GM21367 (cell line): ENCODE measurements around the gene MPV17L.
"Not testable (repeated sequence)": the region's sequence is repeated elsewhere in the genome, so short reads cannot be mapped to it uniquely, and the experiment has no call there.

Experiments
- ATAC-seq: cut with Tn5 transposase; IDR thresholded peaks from one replicate; pipeline ENCODE4 v1.9.1; 2021; ENCODE audit not compliant: unreplicated experiment

Gene MPV17L

GRCh38 chr16:15395631-15396508, at the start of gene MPV17L:
Gene MPV17L, plus strand, starts transcription at chr16:15395754. Its CDS starts 144 bp downstream, at chr16:15395898.
- not testable (repeated sequence) for ATAC-seq

DNA sequence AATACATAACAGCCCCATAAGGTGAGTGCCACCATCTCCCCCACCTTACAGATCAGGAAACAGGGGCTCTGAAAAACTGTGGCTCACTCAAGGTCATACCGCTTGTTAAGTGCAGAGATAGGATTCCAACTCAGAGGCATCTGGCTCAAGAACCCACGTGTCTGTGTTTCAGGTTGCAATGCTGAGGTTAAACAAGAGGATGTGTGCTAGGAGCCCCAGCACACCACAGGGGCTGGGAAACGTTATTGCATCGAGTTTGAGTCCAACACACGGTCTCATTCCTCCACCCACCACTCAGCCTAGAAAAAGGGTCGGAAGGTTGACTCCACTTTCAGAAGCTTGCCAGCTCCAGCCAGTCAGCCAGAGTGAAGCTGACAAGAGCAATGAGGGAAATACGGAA, 46.8 kb upstream of the MPV17L start:
- ATAC-seq = not testable (repeated sequence)

GRCh38 chr16:15351251-15351650, 44.3 kb upstream of the MPV17L start:
- ATAC-seq = not testable (repeated sequence)

GRCh38 chr16:15351745-15352144, 43.8 kb upstream of the MPV17L start:
- not testable (repeated sequence) for ATAC-seq

DNA sequence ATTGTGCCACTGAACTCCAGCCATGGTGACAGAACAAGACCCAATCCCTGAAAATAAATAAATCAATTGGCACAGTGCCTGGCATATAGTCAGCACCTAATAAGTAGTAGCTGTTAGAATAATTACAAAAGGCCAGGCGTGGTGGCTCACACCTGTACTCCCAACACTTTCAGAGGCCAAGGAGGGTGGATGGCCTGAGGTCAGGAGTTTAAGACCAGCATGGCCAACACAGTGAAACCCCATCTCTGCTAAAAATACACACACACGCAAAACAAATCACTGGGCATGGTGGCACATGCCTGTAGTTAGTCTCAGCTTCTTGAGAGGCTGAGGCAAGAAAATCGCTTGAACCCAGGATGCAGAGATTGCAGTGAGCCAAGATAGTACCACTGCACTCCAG, 42.7 kb upstream of the MPV17L start:
- not testable (repeated sequence) for ATAC-seq

- ATAC-seq = not testable (repeated sequence)
Observed at GRCh38 chr16:15354846-15355245, 40.7 kb upstream of the MPV17L start.

DNA sequence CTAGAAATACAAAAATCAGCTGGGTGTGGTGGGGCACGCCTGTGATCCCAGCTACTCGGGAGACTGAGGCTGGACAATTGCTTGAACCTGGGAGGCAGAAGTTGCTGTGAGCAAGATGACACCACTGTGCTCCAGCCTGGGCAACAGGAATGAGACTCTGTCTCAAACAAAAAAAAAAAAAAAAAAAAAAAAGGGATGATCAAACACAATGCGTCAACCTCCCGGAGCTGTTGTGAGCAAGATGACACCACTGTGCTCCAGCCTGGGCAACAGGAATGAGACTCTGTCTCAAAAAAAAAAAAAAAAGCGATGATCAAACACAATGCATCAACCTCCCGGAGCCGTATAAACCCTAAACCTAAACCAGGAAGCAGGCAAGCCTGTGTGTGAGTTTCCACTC, 38.1 kb upstream of the MPV17L start:
- not testable (repeated sequence) for ATAC-seq

DNA sequence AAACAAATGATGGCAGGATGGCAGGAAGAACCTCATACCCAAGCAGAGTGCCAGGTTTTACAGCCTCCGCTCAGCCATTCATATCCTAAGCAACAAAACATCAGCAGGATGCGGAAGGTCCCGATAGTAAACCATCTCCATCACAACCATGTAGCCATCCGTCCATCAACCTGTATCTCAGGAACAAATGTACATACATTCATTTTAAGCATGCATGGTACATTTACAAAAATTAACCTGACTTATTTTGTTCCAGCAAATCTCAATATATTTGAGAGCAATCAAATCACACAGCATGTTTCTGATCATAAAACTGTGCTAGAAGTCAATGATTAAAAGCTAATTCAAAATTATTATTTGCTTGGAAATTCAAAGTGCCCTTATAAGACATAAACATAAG, 17.4 kb upstream of the MPV17L start, which contains the start of gene NPIPA5:
Gene NPIPA5 (minus strand): TSS at position 101 of the 400 bp plus-strand sequence. CDS start 0 bp downstream, at position 101.
- ATAC-seq = not testable (repeated sequence)

- not testable (repeated sequence) for ATAC-seq
Observed at GRCh38 chr16:15382810-15383209, 12.7 kb upstream of the MPV17L start.

- not testable (repeated sequence) for ATAC-seq
Observed at GRCh38 chr16:15388060-15388459, 7.5 kb upstream of the MPV17L start.

DNA sequence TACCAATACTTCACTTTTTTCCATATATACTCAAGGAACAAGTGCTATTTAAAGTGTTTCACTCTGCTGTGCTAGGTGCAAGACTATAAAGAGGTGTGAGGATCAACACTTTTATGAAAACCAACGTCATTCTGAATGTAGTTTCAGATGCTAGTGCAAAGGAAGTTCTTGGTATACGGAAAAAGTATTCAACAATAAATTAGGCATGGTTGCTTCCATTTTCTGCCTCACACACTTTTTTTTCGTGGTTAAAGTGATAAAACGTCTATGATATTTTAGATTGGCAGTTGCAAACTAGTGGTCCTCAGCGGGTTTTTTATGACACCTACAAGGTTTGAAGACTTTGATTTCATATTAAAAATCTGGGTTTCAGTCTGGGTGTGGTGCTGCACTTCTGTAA, 5.6 kb upstream of the MPV17L start:
- not testable (repeated sequence) for ATAC-seq

GRCh38 chr16:15393025-15393424, 2.5 kb upstream of the MPV17L start:
- ATAC-seq = not testable (repeated sequence)

GRCh38 chr16:15396509-15396829, 915 bp downstream of the MPV17L start:
- ATAC-seq = not testable (repeated sequence)

DNA sequence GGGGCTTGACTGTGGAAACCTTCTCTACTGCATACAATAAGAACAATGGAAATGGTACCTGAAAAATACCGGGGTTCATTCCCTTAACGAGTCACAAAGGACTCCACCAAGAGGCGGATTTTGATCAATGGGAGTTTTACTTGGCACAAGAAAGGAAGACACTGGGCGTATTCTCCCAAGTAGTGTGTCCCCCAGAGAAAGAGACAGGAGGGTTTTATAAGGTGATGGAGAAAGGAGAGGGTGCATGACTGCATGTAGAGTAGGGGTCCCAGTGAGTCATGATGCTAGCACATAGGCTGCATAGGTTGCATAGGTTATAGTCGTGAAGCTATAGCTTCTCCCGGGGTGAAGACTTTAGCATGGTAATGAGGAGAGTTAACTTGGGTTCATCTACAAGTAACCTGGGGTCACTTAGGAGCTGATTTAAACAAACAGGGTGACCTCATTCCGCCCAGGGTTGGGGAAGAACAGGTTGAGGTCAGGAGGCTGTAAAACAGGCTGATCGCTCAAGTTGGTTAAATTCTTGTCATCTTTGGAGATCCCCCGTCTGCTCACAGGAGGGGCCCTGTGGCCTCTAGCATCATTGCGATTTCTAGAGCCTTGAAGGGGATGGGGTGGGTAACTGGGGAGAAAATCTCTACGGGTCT, 1.5 kb downstream of the MPV17L start:
- no peak for ATAC-seq

DNA sequence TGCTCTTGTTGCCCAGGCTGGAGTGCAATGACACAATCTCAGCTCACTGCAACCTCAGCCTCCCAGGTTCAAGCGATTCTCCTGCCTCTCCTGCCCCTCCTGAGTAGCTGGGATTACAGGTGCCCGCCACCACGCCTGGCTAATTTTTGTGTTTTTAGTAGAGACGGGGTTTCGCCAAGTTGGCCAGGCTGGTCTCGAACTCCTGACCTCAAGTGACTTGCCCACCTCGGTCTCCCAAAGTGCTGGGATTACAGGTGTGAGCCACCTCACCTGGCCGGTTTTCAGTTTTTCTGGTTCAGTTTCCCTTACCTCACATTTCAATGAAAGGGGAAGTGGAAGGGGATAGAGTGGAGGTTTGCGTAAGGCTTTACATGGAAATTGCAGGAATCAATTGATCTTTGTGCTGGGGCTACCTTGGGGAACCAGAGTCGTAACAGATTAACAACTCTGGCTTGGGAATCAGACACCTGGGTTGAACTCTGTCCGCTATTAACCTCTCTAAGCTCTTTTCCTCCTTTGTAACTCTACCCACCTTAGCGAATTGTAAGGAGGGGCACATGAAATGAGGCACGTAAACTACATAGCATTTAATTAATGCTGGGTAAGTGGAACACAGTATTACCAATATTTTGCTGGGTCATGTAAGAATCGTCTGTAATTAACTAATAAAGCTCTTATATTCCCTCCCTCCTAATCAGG, 3.2 kb downstream of the MPV17L start:
- ATAC-seq = no peak

- ATAC-seq = no peak
Observed at GRCh38 chr16:15399317-15399716, 3.8 kb downstream of the MPV17L start.

GRCh38 chr16:15400314-15400713, 4.8 kb downstream of the MPV17L start:
- ATAC-seq = not testable (repeated sequence)

DNA sequence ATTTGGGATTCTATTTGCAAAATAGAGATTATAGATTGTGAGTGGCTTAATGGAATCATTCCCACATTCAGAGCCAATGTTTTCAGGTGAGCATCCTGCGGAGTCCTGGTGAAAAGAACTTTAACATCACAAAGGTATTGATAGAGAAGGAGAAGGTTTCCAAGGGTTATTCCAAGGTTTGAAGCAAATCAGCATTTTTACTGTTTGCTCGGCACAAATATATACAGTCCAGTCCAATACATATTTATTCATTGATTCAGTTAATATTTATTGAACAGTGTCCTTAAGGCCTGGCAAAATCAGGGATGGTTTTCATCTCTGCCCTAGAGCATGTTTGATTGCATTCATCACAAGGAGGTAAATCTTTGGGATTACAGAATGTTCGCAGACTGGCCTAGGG, 6.4 kb downstream of the MPV17L start:
- no peak for ATAC-seq

GRCh38 chr16:15403392-15403995, 7.9 kb downstream of the MPV17L start:
- no peak for ATAC-seq

DNA sequence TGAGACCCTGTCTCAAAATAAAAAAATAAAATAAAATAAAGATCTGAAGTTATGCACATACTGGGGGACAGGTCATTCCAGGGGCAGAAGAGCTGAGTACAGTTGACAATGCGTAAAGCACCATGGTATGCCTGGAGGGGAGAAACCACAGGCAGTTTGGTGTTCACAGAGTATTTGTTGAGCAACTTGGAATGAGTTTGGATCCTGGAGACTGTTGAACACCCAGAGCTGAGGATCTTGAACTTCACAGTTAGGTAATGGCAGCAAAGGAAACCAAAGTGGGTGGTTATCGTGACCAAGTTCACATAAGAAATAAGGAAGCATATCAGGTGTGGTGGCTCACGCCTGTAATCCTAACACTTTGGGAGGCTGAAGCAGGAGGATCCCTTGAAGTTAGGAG, 8.5 kb downstream of the MPV17L start:
- not testable (repeated sequence) for ATAC-seq

- no peak for ATAC-seq
Observed at GRCh38 chr16:15404792-15405191, 9.2 kb downstream of the MPV17L start.
